ENCODE measurements around the gene PCBP3.
"Not testable (repeated sequence)": the region's sequence is repeated elsewhere in the genome, so short reads cannot be mapped to it uniquely, and the experiment has no call there.

PCBP3 gene

GRCh38 chr21:45832741-45833235 lies 189.3 kb downstream of the PCBP3 start:
- not testable (repeated sequence) for DNase-seq

DNA sequence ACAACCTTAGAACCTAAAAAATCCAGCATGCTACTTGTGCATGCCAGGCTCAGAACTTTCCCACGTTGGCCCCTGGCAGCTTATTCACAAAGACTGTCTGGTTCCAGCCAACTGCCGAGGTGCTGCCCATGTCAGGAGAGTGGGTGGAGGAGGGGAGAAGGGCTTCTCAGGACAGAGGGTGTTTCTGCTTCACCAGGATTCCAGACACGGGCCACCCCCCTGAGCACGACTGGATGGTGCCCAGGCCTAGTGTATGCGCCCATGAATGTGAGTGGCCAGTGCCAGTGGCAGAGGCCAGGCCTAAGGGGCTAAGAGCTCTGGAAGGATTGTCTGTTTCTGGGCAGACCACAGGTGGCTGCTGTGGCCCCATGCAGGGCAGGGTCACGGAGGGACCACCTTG lies 189.9 kb downstream of the PCBP3 start:
- DNase-seq: no peak

DNA sequence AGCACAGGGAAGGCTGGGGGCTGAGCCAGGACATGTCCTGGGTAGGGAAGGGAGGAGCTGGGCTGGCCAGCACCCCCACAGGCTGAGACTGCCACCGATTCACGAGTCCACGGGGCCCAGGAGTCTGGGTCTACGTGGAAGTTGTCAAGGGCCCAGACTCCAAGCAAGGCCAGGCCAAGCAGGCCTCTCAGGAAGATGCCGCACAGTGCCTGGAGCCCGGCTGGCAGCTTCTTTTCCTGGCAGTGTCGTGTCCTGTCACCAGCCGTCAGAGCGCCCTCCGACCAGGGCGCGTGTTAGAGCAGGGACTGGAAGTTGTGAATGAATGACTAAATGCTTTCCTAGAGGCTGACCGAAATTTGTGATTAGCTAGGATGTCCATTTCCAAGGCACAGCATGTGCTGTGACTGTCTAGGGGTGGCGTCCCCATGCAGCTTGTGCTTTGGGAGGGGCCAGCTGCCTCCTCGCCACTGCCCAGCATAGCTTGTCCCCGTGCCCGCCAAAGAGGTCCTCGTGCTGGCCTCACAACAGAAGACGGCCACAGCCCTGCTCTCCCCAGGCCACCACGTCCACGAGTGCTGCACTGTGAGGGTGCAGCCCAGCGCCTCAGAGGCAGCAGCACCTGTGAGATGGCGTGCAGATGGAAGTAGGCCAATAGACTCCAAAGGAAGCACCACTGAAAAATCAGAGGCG lies 190.6 kb downstream of the PCBP3 start:
- DNase-seq: no peak

- DNase-seq: no peak
These were observed 191.3 kb downstream of the PCBP3 start for GRCh38 chr21:45834821-45835293.

DNA sequence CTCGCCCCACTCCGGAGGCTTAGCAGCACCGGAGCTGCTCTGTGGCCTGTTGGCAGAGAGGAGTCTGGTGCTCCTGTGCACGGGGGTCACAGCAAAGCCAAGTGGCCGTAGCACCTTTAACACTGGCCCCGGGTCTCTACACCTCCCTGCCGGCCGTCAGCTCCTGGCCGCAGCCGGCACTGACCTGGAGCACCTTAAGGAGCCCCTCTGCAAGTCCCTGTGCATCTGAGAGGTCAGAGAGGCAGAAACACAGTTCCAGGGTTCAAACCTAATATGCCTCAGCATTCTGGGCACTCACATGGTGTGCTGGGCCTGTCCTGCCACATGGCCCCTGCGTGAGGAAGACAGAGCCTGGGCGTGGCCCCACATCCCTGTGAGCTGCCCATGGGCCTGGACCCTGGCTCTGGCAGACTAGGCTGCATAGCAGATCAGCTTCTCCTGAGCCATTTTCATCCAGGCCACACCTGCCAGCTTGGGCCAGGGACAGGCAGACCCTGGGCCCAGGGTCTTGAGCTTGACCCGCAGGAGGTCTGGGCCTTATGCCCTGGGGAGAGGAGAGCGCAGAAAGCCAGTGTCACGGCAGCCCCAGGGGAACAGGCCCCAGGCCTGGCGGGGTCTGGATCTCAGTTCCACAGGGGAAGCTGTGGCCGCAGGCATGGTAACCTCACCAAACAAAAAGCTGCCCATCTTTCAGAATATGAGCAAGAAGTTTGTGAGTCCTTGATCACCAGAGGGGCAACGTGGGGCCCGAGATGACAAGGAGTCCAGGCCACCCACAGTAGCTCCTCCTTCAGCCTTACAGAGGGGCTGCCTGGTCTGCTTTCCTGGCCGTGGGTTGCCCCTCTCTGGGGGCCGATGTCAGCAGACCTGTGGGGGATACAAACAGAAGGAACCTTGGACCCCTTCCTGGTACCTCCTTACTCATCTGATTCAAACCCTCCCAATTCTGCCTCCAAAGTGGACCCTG lies 192.1 kb downstream of the PCBP3 start:
- DNase-seq: no peak

- DNase-seq: no peak
These were observed 192.7 kb downstream of the PCBP3 start for GRCh38 chr21:45836268-45836655.

DNA sequence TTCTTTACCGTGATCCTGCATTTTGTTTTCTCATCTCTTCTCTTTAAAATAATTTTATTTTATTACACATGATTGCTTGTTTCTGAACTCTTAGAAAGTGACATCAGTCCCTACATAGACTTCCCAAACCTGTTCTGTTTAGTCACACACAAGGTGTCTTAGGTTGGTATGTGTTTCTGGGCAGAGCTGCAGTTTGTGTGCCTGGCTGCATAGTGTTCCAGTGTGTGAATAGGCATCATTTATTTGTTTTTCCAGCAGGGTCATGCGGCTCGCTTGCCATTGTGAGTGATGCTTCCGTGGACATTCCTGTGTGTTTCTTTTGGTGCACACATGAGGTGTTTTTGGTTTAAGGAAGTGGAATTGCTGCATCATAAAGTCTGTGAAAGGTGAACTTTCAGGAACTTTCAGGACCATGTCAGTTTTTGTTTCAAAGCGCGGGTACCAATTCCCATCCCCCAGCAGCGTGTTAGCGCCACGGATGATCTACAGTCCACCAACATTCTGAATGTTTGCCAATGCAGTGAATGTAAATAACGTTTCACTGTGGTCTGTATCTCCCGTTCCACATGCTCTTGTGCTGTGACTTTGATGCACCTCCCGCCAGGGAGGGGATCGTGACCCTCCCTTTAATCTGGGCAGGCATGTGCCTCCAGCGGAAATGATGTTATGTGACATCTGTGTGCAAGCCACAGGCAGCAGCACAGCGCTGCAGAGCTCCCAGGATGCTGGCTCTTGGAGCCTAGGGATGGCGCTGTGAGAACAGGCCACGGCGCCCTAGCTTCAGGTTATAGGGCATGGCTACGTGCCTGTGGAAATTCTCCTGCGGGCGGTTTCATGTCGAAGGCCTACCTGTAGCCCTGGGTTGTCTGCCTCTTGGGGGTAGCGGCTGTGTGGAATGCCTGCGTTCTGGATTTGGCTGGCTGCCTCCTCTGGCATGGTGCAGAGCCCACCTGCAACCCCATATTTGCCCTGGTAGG lies 193.5 kb downstream of the PCBP3 start:
- DNase-seq: no peak

DNA sequence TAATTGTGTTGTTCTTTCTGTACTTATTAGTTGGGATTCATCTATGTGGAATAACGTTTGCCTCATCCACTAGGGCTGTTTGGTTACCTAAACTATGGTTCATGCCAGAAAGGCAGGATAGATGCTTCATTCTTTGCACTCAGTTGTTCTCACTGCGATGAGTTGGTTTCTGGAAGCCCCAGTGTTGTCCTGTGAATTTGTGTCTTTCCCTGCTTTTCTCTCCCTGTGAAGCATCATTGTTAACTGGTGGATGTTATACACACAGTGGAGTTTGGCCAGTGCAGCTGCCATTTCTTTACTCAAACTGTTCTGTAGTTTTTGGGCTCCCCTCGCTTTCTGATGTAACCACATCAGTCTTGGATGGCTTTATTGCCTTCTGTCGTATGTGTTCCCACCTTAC lies 194.4 kb downstream of the PCBP3 start:
- no peak for DNase-seq

DNA sequence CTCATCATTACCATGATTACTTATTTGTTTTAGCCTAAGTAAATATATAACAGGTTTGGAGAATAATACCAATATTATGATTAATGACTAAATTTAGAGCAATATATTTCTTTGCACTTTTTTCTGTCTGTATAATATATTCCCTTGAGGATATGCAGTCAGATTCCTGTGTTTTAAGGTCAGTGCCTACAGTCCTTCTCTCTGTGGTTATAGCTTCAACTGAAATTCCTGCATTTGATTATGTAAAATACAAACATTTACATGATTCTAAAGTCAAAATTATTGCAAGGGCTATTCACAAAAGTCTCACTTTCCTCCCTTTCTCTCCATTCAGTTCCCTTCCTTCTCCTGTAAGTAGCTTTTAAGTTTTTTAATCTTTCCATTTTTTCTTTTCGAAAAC lies 195.1 kb downstream of the PCBP3 start:
- DNase-seq: no peak

- DNase-seq: no peak
These were observed 195.7 kb downstream of the PCBP3 start for GRCh38 chr21:45839274-45839673.

GRCh38 chr21:45841033-45841432 lies 197.5 kb downstream of the PCBP3 start:
- no peak for DNase-seq

DNA sequence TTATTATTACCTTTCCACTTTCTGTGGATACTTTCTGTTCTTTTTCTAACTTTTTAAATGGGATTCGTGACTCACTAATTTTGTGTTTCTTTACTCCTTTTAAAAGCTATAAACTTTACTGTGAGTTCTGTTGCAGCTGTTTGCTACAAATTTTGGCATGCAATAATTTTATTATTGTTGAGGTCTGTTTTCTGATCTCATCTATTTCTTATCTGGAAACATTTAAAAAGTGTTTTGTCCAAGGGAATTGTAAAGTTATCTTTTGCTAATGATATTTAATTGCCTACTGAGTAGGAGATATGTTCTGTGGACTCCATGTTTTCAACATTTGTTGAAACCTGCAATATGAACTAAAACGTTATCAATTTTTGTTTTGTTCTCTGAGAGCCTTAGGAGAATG lies 199.9 kb downstream of the PCBP3 start:
- DNase-seq: no peak

DNA sequence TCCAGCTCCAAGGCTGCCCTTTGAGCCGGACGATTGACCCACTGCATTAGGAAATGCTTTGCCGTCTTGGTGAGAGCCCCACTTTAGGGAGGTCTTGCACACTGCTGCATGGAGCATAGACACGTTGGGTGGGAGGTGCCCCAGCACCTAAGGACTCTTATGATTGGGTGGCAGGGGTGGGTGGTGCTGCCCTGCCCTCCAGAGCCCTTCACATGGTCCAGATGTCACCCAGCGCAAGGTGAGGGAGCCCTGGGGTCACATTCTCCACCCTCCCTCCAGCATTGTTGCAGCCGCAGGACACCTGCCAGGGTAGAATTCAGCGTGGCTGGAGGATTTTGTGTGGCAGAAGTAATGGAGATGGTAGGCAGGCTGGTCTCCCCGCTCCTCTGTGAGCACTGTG lies 200.7 kb downstream of the PCBP3 start:
- DNase-seq: no peak

GRCh38 chr21:45845063-45845769 lies 201.7 kb downstream of the PCBP3 start:
- no peak for DNase-seq

DNA sequence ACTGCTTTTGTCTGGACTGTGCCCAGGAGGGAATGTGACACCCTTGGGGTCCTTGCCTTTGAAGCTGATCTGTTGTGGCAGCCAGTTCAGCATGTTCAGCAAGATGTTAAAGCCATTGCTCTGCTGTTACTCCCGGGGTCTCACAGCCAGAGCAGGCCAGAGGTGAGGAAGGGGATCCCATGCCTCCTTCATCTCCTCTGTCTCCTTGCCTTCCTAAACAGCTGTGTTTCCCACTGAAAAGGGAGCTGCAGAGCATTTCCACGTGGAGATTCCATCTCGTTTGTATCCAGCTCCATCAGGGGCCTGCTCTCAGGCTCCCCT lies 202.2 kb downstream of the PCBP3 start:
- no peak for DNase-seq

DNA sequence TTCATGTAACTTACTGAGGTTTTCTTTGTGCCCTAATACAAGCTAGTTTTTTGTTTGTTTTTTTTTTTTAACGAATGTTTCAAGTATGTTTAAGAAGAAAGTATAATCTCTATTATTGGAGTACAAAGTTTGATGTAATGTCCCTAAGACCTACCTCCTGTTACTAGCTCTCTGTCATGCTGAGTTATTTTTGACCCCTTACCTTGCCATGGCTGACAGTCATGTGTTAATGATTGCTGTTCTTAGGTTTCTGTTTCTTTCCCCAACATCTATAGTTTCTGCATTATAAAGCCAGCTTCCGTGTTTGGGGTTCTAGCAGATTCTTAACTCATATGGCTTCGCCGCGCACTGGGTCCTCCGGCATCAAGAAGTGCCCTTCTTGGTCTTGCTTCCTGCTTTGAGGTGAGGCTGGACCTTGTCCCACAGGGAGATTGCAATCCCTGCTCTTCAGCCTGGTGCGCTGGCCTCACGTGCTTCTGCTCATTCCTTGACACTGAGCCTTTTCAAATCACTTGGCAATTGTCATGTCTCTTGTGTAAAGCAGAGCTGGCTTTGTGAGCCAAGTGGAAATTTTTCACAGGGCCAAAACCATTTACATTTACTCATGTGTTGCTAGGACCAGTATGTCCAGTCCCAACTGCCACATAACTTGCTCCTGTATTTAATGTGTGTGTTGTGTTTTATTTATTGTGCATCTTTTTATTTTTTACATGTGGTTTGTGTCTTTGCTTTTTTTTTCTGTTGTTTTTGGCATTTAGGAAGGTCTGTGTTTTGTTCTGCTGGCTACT lies 203.0 kb downstream of the PCBP3 start:
- no peak for DNase-seq

DNA sequence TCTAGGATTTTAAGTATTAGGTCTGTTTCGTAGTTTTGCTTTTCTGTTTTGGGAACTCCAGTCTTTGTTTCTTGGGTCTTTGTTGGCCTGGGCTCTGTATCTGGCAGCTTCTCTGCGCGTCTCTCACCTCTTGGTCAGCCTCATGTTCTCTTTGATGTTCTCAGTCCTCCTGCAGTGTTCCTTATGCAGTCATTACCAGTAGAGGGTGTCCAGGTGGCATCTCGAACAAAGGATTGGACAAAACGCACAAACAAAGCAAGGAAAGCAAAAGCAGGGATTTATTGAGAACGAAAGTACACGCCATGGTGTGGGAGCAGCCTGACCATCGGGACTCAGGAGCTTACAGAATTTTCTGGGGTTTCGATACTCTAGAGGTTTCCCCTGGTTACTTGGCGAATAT lies 204.3 kb downstream of the PCBP3 start:
- DNase-seq: no peak

GRCh38 chr21:45848331-45848730 lies 204.8 kb downstream of the PCBP3 start:
- DNase-seq: no peak

DNA sequence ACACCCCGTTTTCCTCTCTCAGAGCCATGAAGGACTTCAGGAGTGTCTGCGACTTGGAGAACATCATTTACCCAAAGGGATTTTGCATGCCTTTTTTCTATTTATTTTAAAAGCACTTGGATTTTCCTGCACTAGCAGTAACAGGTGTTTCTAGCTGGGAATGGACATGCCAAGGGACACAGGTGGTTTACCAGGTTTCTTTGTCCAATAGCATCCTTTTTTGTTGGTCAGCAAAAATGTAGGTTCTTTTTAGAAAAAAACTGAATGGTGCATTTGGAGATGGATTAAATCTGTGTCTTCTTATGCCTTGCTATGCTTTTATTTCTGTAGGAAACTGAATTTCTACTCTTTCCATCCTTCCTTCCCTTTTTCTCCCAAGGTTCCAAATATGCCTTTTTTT lies 205.3 kb downstream of the PCBP3 start:
- DNase-seq: no peak

DNA sequence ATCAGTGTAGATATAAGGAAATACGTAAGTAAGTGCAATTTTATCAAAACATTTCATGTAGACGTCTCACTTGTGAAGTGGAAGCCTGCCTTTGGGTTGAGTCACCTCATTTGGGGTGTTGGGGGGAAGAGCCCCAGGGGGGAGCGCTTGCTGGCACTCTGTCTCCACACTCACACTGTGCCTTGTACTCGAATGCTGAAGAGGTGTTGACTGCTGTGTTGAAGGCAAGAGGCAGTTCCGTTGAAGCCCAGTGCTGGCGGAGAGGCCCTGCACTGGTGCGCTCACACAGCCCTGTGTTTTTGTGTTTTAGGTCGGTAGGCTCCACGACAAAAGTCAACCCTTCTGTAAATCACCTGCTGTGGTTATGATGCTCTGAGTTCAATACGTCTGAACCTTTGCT lies 206.1 kb downstream of the PCBP3 start:
- DNase-seq: no peak

DNA sequence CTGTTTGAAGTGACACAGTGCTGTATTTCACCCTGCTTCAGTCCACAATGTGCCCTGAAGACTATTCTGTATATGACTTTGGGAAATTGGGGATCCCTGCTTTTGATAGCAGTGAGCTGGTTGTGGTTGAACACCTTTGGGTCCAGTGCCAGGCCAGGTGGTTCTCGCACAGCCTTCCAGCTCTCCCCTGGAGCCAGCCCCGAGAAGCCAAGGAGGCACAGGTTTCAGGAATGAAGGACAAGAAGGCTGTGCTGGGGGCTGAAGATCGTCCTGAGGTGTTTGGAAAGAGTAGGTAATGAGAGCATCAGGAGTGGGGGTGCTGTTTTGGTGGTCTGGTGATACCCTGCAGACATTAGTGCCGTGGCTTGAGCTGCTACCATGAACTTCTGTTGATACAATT lies 206.7 kb downstream of the PCBP3 start:
- DNase-seq: no peak
